Measurements from ENCODE around the gene DNER.

DNER gene

GRCh38 chr2:229501051-229501794 is 213.1 kb downstream of the DNER start:
- no peak for DNase-seq (ENCODE audit: low read depth, low spot score)

GRCh38 chr2:229492034-229492433 is 222.3 kb downstream of the DNER start:
- DNase-seq (ENCODE audit: low read depth, low spot score) = no peak

- DNase-seq (ENCODE audit: low read depth, low spot score) = no peak
Measured at GRCh38 chr2:229490167-229490566, 224.2 kb downstream of the DNER start.

- no peak for DNase-seq (ENCODE audit: low read depth, low spot score)
Measured at GRCh38 chr2:229489016-229489415, 225.3 kb downstream of the DNER start.

GRCh38 chr2:229488232-229488631 is 226.1 kb downstream of the DNER start:
- DNase-seq (ENCODE audit: low read depth, low spot score) = no peak

GRCh38 chr2:229486673-229487072 is 227.7 kb downstream of the DNER start:
- DNase-seq (ENCODE audit: low read depth, low spot score) = no peak

GRCh38 chr2:229485857-229486256 is 228.5 kb downstream of the DNER start:
- DNase-seq (ENCODE audit: low read depth, low spot score) = no peak

GRCh38 chr2:229477269-229477755 is 237.0 kb downstream of the DNER start:
- no peak for DNase-seq (ENCODE audit: low read depth, low spot score)

GRCh38 chr2:229475778-229476177 is 238.6 kb downstream of the DNER start:
- DNase-seq (ENCODE audit: low read depth, low spot score) = no peak

GRCh38 chr2:229474125-229474524 is 240.2 kb downstream of the DNER start:
- no peak for DNase-seq (ENCODE audit: low read depth, low spot score)

GRCh38 chr2:229470781-229471180 is 243.6 kb downstream of the DNER start:
- DNase-seq (ENCODE audit: low read depth, low spot score) = no peak

- DNase-seq (ENCODE audit: low read depth, low spot score) = no peak
Measured at GRCh38 chr2:229467783-229468182, 246.6 kb downstream of the DNER start.

- no peak for DNase-seq (ENCODE audit: low read depth, low spot score)
Measured at GRCh38 chr2:229463841-229464346, 250.5 kb downstream of the DNER start.

GRCh38 chr2:229462112-229462511 is 252.2 kb downstream of the DNER start:
- no peak for DNase-seq (ENCODE audit: low read depth, low spot score)

GRCh38 chr2:229456091-229456490 is 258.3 kb downstream of the DNER start:
- no peak for DNase-seq (ENCODE audit: low read depth, low spot score)

- DNase-seq (ENCODE audit: low read depth, low spot score) = no peak
Measured at GRCh38 chr2:229454934-229455631, 259.3 kb downstream of the DNER start.

- no peak for DNase-seq (ENCODE audit: low read depth, low spot score)
Measured at GRCh38 chr2:229453230-229453629, 261.1 kb downstream of the DNER start.

GRCh38 chr2:229451852-229452251 is 262.5 kb downstream of the DNER start:
- DNase-seq (ENCODE audit: low read depth, low spot score) = no peak

GRCh38 chr2:229447227-229447626 is 267.1 kb downstream of the DNER start:
- no peak for DNase-seq (ENCODE audit: low read depth, low spot score)

GRCh38 chr2:229446350-229446749 is 268.0 kb downstream of the DNER start:
- DNase-seq (ENCODE audit: low read depth, low spot score) = no peak

- DNase-seq (ENCODE audit: low read depth, low spot score) = no peak
Measured at GRCh38 chr2:229445501-229446211, 268.7 kb downstream of the DNER start.

GRCh38 chr2:229445019-229445418 is 269.3 kb downstream of the DNER start:
- DNase-seq (ENCODE audit: low read depth, low spot score) = no peak

Measured in iPS DF 19.7 (cell line).